Stimulated activated CD4-positive, alpha-beta T cell treated with anti-CD3 and anti-CD28 coated beads, Interleukin-1b, Interleukin-23, amount 100 ng/mL, for 1 hour (primary cell): ENCODE results near the gene MEGF8.
A peak's percentile ranks its signal among the peaks of the same experiment; 100 is the strongest.

Source experiments
- DNase-seq, 2 donors: peaks; one replicate each; pipeline ENCODE4 v3.0.0-alpha.2; 2020; ENCODE audit warnings: low read depth in 2 of 2

The MEGF8 gene

GRCh38 chr19:42380155-42380554, 54.7 kb downstream of the MEGF8 start:
- DNase-seq, result no peak

- peak; percentile 22 to 50 for DNase-seq
Observed at GRCh38 chr19:42386974-42387707, 61.7 kb downstream of the MEGF8 start.

GRCh38 chr19:42388851-42389489, 63.5 kb downstream of the MEGF8 start:
- no peak for DNase-seq

GRCh38 chr19:42389899-42390298, 64.5 kb downstream of the MEGF8 start, which contains the start of gene CNFN:
TSS of gene CNFN (minus strand) at chr19:42390297. CDS start at chr19:42389037, 1,260 bp downstream.
- no peak for DNase-seq

- DNase-seq, result no peak
Observed at GRCh38 chr19:42392165-42392564, 66.7 kb downstream of the MEGF8 start.

GRCh38 chr19:42394751-42395150, 69.3 kb downstream of the MEGF8 start:
- no peak for DNase-seq

- peak; percentile 82 to 89 for DNase-seq
Observed at GRCh38 chr19:42396381-42397262, 71.2 kb downstream of the MEGF8 start.

GRCh38 chr19:42397263-42398166, 72.1 kb downstream of the MEGF8 start:
- DNase-seq, result no peak

- no peak for DNase-seq
Observed at GRCh38 chr19:42400404-42400803, 75.0 kb downstream of the MEGF8 start.

- peak; percentile 57 to 72 for DNase-seq
Observed at GRCh38 chr19:42401365-42402303, 76.2 kb downstream of the MEGF8 start.

GRCh38 chr19:42402376-42403116, 77.1 kb downstream of the MEGF8 start:
- DNase-seq, result no peak

GRCh38 chr19:42403586-42403985, 78.2 kb downstream of the MEGF8 start:
- DNase-seq, result no peak

GRCh38 chr19:42406111-42406510, 80.7 kb downstream of the MEGF8 start:
- no peak for DNase-seq

GRCh38 chr19:42407085-42407815, 81.8 kb downstream of the MEGF8 start:
- no peak for DNase-seq

- no peak for DNase-seq
Observed at GRCh38 chr19:42407816-42408175, 82.4 kb downstream of the MEGF8 start.

GRCh38 chr19:42409477-42409876, 84.0 kb downstream of the MEGF8 start:
- DNase-seq, result no peak

GRCh38 chr19:42410371-42410770, 84.9 kb downstream of the MEGF8 start:
- no peak for DNase-seq

GRCh38 chr19:42411581-42412178, 86.2 kb downstream of the MEGF8 start:
- DNase-seq, result no peak
